CD4-positive, alpha-beta T cell treated with Interleukin-21 for 1 hour (primary cell): Measurements from ENCODE around the gene RXRA.

Experiments used
- DNase-seq: peaks from one replicate; pipeline ENCODE4 v3.0.0-alpha.2; 2020

RXRA gene

GRCh38 chr9:134437403-134438194 lies 111.3 kb downstream of the RXRA start:
- no peak for DNase-seq

- no peak for DNase-seq
Measured at GRCh38 chr9:134438195-134438788, 112.0 kb downstream of the RXRA start.

- no peak for DNase-seq
Measured at GRCh38 chr9:134439368-134439784, 113.1 kb downstream of the RXRA start.

GRCh38 chr9:134440636-134441226 lies 114.5 kb downstream of the RXRA start:
- no peak for DNase-seq

GRCh38 chr9:134441227-134442084 lies 115.2 kb downstream of the RXRA start:
- no peak for DNase-seq

- no peak for DNase-seq
Measured at GRCh38 chr9:134442085-134442474, 115.8 kb downstream of the RXRA start.

GRCh38 chr9:134442486-134443173 lies 116.4 kb downstream of the RXRA start:
- no peak for DNase-seq

GRCh38 chr9:134443174-134444037 lies 117.2 kb downstream of the RXRA start:
- DNase-seq = peak; percentile 90

GRCh38 chr9:134444038-134444315 lies 117.7 kb downstream of the RXRA start:
- no peak for DNase-seq

GRCh38 chr9:134445000-134445399 lies 118.7 kb downstream of the RXRA start:
- DNase-seq = no peak

- DNase-seq = peak; percentile 89
Measured at GRCh38 chr9:134449180-134449916, 123.1 kb downstream of the RXRA start.

GRCh38 chr9:134451700-134452458 lies 125.6 kb downstream of the RXRA start:
- DNase-seq = no peak

GRCh38 chr9:134452728-134453127 lies 126.5 kb downstream of the RXRA start:
- DNase-seq = no peak

GRCh38 chr9:134453776-134454475 lies 127.7 kb downstream of the RXRA start:
- no peak for DNase-seq

- no peak for DNase-seq
Measured at GRCh38 chr9:134454476-134454857, 128.2 kb downstream of the RXRA start.

GRCh38 chr9:134455021-134455471 lies 128.8 kb downstream of the RXRA start:
- no peak for DNase-seq

GRCh38 chr9:134455537-134455933 lies 129.3 kb downstream of the RXRA start:
- DNase-seq = no peak

- peak; percentile 84 for DNase-seq
Measured at GRCh38 chr9:134455934-134456755, 129.9 kb downstream of the RXRA start.
